M059J (cell line): ENCODE data around the gene MRGPRF. TPM values are rescaled to one million over a fixed set of nuclear protein-coding genes. Genes with fewer than 3 reads are reported as not detected.
"Not testable (repeated sequence)": the region's sequence is repeated elsewhere in the genome, so short reads cannot be mapped to it uniquely, and the experiment has no call there.

Source experiments
- DNase-seq: peaks from one replicate; pipeline ENCODE4 v3.0.0-alpha.2; 2012; ENCODE audit warnings: low read depth
- total RNA-seq: library from RNA; depleted of rRNA; stranded (reverse); fragments of >200 nt; shearing (Covaris generic); gene quantifications from 2 replicates; pipeline ENCODE4 v1.2.3, GENCODE V29; 2014

Gene MRGPRF
- total RNA-seq, 1 experiment from 2014 or later, result not detected

DNA sequence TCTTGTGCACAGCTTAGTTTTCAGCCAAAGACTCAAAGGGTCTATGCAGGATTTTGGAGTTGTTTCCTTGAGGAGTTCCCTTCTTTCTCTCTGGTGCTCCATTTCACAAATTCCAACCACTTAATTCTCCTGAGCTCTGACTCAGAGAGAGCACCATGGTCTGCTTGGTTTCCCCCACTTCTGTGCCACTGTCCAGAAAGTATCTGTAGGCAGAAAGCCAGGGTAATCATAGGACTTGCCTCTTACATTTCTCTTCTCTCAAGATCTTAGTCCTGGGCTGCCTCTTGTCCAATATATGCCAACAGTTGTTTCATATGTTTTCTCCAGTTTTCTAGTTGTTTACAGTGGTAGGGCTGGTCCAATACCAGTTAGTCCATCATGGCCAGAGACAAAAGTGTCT is 25.8 kb downstream of the MRGPRF start:
- no peak for DNase-seq

DNA sequence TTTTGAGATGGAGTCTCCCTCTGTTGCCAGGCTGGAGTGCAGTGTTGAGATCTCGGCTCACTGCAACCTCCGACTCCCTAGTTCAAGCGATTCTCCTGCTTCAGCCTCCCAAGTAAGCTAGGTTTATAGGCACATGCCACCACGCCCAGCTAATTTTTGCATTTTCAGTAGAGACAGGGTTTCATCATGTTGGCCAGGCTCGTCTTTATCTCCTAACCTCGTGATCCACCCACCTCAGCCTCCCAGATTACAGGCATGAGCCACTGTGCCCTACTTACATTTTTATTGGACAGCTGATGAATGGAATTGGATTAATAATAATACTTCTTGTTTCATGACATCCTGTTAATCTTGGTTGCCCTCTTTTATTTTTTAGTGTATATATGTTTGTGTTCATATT is 29.2 kb downstream of the MRGPRF start:
- DNase-seq, result no peak

DNA sequence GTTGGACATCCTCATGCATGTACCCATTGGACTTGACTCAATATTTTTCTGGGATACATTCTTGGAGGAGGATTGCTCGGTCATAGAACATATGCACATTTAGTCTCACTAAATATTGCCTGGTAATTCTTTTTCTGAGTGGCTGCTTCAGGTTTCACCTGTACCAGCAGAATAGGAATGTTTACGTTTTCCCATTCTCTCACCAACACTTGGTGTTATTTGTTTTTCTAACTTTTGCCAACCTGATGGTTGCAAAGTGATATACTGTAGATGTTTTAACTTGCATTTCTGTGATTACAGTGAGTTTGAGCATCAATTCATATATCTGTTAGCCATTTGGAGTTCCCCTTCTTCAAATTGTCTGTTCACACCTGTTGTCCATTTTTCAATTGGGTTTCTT is 30.9 kb downstream of the MRGPRF start:
- DNase-seq, result no peak

DNA sequence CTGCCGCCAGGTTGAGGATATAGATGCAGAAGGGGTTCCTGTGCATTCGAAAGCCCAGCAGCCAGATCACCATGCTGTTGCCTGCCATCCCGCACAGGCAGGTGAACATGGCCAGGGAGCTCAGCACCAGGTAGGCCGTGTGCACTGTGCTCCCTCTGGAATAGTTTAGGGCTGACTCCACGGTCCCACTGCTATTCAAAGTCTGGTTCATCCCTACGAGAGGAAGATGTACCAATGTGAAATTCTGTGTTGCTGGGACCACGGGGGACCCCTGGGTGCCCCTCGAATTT is 32.3 kb downstream of the MRGPRF start, which contains the start of gene MRGPRD:
Gene MRGPRD (minus strand): TSS at position 211 of the 290 bp plus-strand sequence. CDS start 0 bp downstream, at position 211.
- DNase-seq, result no peak

DNA sequence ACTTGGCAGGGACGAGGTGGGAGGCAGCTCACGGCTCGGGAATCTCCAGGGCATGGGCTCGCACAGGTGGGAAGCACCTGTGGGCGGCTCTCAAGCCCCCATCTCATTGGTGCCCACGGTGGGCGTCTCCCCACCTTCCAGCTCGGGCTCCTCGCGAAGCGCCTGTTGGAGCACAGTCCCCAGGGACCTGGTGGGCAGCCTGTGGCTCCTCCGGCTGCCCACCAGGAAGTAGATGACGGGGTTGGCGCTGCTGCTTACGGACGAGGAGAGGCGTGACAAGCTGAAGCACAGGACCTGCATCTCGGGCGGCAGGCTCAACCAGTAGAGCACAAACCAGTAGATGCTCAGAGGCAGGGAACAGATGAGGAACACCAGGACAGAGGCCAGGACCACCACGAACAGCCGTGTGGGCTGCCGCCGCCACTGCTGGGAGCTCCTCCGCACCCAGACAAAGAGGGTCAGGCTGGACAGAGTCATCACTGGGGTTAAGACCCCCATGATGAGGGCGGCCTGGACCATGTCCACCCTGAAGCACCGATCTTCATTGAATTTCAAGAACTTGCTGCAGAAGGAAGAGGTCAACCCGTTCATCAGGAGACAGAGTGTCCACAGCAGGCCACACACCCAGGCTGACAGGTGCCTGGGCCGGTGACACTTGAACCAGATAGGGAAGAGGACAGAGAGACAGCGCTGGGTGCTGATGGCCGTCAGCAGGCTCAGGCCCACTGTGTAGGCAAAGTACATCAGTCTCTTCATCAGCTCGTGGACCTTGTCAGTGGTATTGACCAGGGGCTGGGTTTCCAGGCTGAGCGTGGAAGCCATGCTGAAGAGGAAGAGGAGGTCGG is 32.9 kb downstream of the MRGPRF start:
- no peak for DNase-seq

GRCh38 chr11:68978931-68979594 is 34.0 kb downstream of the MRGPRF start:
- no peak for DNase-seq

DNA sequence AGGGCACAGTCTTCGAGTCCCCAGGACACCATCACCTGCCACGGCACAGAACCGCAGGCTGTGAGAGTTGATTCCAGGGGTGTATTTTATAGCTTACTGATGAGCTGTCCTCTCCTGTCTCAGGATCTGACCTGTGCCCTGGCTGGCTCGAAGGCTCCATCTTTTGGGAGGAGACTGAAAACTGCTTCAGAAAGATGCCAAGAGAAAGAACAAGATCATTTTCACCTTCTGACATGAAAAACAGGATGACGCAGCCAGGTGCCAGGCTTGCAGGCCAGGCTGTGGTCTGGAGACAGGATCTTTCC is 34.5 kb downstream of the MRGPRF start:
- DNase-seq, result no peak

DNA sequence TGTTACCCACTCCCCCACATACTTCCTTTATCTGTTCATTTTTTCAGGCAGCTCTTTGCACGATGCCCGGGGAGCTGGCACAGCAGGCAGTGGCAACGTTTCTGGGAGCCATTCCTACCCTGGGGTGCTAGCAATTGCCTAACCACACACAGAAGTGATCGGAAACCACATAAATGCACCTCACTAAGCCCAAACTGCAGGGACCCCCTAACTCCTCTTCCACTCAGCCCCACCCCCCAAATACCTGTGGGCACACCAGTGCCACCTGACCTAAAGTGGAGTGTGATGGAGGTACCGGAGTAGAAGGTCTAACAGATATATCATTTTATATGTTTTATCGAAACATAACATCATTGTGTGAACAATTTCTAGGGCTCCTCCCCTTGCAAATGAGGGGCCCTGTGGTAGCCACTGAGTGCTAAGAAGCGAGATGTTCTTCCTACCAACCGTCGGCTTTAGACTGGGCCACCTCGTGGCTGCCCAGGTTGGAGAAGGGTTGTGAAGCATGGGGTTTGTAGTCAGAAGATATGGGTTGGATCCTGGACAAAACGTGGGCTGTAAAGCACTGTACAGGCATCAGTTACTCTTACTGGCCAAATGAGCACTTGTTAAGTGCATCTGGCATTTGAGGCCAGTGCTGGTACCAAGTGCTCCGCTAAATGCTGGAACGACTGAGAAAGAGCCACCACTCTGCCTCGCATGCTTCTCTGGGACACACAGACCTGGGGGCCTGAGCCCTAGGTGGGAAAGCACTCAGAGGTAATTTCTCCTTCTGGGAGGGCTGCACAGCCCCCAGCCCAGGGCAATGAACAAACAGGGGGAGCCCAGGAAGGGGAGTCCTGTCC is 35.0 kb downstream of the MRGPRF start:
- DNase-seq, result no peak

- no peak for DNase-seq
Measured at GRCh38 chr11:68976563-68976962, 36.5 kb downstream of the MRGPRF start.

DNA sequence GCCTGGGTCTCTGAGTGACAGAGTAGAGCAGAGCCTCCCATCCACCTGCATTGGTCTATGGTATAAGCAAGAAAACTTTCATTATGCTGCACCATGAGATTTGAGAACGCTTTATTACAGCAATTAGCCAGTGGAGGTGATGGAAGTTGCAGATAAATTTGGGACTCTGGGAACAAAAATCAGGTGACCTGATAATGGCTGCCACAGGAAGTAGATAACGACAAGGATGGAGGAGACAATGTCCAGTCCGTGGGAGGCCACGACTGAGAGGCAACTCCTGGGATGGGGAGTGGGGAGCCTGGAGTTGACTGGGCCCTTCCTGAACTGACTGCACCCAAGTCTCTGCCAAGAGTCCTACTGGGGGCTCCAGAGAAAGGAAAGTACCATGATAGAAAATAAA is 37.0 kb downstream of the MRGPRF start:
- DNase-seq, result no peak

GRCh38 chr11:68974421-68975194 is 38.4 kb downstream of the MRGPRF start:
- peak; percentile 34 for DNase-seq

DNA sequence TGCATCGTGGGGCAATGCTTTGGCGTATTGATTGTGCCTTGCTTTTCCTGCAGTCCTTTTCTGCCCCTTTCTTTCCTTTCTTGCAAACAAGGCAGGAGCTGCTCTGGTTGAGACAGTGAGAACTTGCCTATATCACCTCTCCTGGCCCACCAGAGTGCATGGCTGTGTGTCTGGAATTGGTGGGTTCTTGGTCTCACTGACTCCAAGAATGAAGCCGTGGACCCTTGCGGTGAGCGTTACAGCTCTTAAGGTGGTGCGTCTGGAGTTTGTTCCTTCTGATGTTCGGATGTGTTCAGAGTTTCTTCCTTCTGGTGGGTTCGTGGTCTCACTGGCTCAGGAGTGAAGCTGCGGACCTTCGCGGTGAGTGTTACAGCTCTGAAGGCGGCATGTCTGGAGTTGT is 39.3 kb downstream of the MRGPRF start:
- DNase-seq, result not testable (repeated sequence)

- no peak for DNase-seq
Measured at GRCh38 chr11:68973219-68973618, 39.8 kb downstream of the MRGPRF start.

DNA sequence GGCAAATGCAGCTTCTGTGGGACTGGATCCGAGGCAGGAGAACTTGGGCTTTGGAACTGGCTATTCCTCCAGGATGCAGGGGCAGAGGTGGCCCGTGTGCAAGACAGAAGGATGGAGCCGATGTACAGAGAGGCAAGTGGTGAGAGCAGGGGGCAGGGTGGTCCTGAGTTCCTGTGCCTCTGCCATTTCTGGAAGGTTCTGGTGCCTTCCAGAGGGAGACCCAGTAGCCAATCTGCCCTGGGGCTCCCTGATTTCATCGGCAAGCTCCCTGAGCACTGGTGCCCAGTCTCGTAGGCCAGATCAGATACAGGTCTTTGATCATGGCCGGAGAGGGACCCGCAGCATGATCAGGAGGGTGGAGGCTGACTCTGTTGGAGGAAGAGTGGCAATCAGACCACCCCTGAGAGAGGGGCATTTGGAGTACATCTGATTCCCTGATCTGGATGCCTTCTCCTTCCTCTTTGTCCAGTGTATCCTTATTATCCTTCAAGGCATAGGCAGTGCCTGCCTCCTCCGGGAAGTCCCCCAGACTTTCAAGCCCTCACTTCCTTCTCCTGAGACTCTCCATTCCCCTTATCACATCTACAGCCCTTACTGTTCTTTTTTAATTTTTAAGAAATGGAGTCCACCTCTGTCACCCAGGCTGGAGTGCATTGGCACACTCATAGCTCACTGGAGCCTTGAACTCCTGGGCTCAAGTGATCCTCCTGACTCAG is 42.0 kb downstream of the MRGPRF start:
- DNase-seq, result no peak

GRCh38 chr11:68969386-68969785 is 43.7 kb downstream of the MRGPRF start:
- no peak for DNase-seq

DNA sequence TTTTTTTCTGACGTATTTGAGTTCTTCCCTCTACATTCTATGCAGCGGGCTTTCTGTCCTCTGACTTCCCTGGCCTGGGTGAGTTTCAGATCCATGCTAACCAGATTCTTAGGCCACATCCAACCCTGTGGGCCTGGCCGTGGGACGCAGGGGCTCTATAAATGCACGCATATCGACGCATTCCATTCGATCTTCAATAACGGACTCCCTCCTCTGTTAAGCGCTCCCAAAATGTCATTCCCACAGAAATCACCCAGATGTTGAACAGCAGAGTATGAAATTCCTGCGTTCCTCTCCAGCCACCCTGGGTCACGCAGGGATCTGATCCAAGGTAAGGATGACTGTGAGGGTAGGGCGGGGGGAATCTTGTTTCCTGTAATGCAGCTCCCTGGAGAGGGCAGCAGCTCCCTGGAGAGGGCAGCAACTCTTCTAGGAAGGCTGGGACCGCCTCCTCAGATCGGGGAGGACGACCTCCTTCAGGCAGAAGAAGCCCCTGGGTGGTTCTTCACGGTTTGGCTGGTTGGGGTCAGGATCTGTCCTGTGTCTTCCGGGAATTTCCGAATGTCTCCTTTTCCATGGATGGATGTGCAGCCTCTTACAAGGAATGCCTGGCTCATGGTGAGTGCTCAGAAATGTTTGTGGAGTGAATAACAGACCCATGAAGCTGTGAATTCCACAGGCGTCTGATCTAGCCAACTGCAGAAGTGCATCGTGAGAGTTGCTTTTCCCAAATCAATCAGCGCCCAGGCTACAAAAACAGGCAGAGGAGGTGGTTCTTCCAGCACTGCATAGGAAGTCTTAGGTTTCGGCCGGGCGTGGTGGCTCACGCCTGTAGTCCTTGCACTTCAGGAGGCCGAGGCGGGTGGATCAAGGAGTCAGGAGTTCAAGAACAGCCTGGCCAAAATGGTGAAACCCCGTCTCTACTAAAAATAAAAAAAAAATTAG is 44.5 kb downstream of the MRGPRF start:
- no peak for DNase-seq

- no peak for DNase-seq
Measured at GRCh38 chr11:68966894-68967780, 45.9 kb downstream of the MRGPRF start.

GRCh38 chr11:68965901-68966853 is 46.9 kb downstream of the MRGPRF start:
- no peak for DNase-seq
